ENCODE results near the gene MAPK8IP1. TPM values are rescaled to one million over a fixed set of nuclear protein-coding genes. Genes with fewer than 3 reads are reported as not detected.

Gene MAPK8IP1
- total RNA-seq, 4 donors from 2014 or later = 1.9 to 11.1 (median 2.6) TPM

DNA sequence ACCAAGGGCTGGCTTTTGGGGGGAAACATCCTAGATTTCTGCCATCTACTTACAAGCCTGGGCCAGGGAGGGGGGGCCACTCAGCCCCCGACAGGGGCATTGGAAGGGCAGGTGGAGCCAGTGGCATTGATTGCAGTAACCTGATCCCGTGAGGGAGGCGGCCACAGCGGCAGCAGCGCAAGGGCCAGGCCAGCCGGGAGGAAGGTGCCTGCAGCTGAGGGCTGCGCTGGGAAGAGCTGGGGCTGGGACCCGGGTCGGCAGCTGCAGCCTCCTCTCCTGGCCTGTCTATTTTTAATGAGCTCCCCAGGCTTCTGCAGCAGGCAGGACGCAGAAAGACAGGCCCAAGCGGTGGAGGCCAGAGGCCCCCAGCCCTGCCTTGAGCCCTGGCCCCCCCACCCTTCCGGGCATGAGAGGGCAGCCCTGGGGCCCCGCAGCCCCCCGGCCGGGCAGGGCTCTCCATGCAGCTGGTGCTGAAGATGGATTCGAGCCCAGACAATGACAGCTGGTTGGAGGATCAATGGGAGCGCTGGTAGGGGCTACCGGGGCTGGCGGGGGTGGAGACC, 11.1 kb downstream of the MAPK8IP1 start:
- intact Hi-C loops (cut with DNase I; ENCODE audit: low total_unique reads) (no loop called here), in situ Hi-C loops (cut with MboI; ENCODE audit: low pct_ligation_motif_present in 1 of 4, low pct_unique_long_range_greater_than_20kb in 1 of 4, low sequenced_read_pairs in 3 of 4) (no loop called here)
- H3K36me3 ChIP-seq = no peaks in the 10 kb centered on the region
- 29 to 100% methylated on average over 1 to 14 of the region's 19 CpGs for WGBS, 2 donors (ENCODE audit: low coverage in 1 of 2)
- DNase-seq = no peak
- H3K4me3 ChIP-seq = no peak overlapping the region
- no peak overlapping the region for H3K27ac ChIP-seq
- peaks cover 3 to 18% (median 15%) of the 10 kb centered on the region in 4 donors for H3K4me1 ChIP-seq
- no peak for TF ChIP-seq POLR2A (IDR thresholded peaks at IDR 0.05)
- no peak for TF ChIP-seq POLR2AphosphoS5 (IDR thresholded peaks at IDR 0.05)
- TF ChIP-seq EP300 (IDR thresholded peaks at IDR 0.05; ENCODE audit: low read depth) = no peak
- peaks cover 50% of the 10 kb centered on the region for H3K27me3 ChIP-seq
- no peaks in the 10 kb centered on the region for H3K9me3 ChIP-seq

DNA sequence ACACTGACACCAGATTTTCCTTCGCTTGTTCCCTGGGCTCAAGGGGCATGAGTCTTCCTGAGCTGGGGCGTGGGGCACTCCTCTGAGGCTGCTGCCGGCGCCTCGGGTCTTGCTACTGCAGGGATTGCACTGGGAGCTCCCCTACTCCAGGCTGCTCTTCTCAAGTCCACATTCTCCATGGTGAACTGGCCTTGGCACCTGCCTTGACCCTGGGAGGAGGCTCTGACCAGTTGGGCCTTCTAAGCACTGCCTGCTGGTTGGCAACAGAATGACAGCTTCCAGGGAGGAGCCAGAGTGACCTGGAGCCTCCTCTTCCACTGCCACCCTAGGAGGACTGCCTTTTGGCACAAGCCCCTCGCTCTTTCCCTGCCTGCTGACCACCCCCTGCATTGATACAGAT, 12.1 kb downstream of the MAPK8IP1 start:
- no peak for DNase-seq
- Histone ChIP-seq H3K27ac (no peak overlapping the region), H3K36me3 (no peaks in the 10 kb centered on the region), H3K9me3 (no peaks in the 10 kb centered on the region), H3K4me1 (peaks cover 3 to 18% (median 15%) of the 10 kb centered on the region in 4 donors), H3K27me3 (peaks cover 50% of the 10 kb centered on the region), H3K4me3 (no peak overlapping the region)
- WGBS, 2 donors (ENCODE audit: low coverage in 1 of 2) = 84% methylated on average over 6 of the region's 6 CpGs; no CpG with 5 or more reads in 1 of the 2 donors
- intact Hi-C loops (cut with DNase I; ENCODE audit: low total_unique reads) (no loop called here), in situ Hi-C loops (cut with MboI; ENCODE audit: low pct_ligation_motif_present in 1 of 4, low pct_unique_long_range_greater_than_20kb in 1 of 4, low sequenced_read_pairs in 3 of 4) (no loop called here)
- TF ChIP-seq, protein P1, sequence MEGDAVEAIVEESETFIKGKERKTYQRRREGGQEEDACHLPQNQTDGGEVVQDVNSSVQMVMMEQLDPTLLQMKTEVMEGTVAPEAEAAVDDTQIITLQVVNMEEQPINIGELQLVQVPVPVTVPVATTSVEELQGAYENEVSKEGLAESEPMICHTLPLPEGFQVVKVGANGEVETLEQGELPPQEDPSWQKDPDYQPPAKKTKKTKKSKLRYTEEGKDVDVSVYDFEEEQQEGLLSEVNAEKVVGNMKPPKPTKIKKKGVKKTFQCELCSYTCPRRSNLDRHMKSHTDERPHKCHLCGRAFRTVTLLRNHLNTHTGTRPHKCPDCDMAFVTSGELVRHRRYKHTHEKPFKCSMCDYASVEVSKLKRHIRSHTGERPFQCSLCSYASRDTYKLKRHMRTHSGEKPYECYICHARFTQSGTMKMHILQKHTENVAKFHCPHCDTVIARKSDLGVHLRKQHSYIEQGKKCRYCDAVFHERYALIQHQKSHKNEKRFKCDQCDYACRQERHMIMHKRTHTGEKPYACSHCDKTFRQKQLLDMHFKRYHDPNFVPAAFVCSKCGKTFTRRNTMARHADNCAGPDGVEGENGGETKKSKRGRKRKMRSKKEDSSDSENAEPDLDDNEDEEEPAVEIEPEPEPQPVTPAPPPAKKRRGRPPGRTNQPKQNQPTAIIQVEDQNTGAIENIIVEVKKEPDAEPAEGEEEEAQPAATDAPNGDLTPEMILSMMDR (IDR thresholded peaks at IDR 0.05) = no peak
- TF ChIP-seq POLR2A (IDR thresholded peaks at IDR 0.05) (no peak), POLR2AphosphoS5 (IDR thresholded peaks at IDR 0.05) (no peak), EP300 (IDR thresholded peaks at IDR 0.05; ENCODE audit: low read depth) (no peak)

DNA sequence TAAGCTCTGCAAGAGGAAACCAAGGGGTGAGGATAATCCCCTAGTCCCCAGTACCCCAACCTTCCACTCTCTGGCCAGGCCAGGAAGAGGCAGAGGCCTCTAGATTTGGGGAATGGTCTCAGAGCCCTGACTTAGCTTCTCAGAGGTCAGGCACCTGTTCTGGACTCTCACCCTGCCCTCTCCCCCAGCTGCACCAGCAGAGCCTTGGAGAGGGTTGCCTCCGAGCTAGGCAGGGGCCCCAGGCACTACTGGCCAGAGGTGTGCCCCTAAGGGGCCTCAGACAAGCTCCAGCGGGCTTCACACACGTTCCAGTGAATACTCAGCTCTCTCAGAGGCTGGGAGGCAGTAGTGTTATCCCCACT, 13.6 kb downstream of the MAPK8IP1 start:
- intact Hi-C loops (cut with DNase I; ENCODE audit: low total_unique reads) = no loop called here
- Histone ChIP-seq H3K9me3 (no peaks in the 10 kb centered on the region), H3K36me3 (no peaks in the 10 kb centered on the region), H3K4me1 (peaks cover 3 to 18% (median 15%) of the 10 kb centered on the region in 4 donors), H3K27me3 (peaks cover 50% of the 10 kb centered on the region), H3K4me3 (peak overlapping the region in 2 of 4 donors; percentile 47 to 58), H3K27ac (peak overlapping the region; percentile 8 to 54 (median 32))
- in situ Hi-C loops (cut with MboI; ENCODE audit: low pct_ligation_motif_present in 1 of 4, low pct_unique_long_range_greater_than_20kb in 1 of 4, low sequenced_read_pairs in 3 of 4) = no loop called here
- TF ChIP-seq EP300 (IDR thresholded peaks at IDR 0.05; ENCODE audit: low read depth) = no peak
- TF ChIP-seq POLR2A (IDR thresholded peaks at IDR 0.05) = no peak
- TF ChIP-seq, protein P1 (IDR thresholded peaks at IDR 0.05) = no peak
- no peak for TF ChIP-seq POLR2AphosphoS5 (IDR thresholded peaks at IDR 0.05)
- DNase-seq = no peak
- WGBS, 2 donors (ENCODE audit: low coverage in 1 of 2) = 16% methylated on average over 3 of the region's 3 CpGs; no CpG with 5 or more reads in 1 of the 2 donors

DNA sequence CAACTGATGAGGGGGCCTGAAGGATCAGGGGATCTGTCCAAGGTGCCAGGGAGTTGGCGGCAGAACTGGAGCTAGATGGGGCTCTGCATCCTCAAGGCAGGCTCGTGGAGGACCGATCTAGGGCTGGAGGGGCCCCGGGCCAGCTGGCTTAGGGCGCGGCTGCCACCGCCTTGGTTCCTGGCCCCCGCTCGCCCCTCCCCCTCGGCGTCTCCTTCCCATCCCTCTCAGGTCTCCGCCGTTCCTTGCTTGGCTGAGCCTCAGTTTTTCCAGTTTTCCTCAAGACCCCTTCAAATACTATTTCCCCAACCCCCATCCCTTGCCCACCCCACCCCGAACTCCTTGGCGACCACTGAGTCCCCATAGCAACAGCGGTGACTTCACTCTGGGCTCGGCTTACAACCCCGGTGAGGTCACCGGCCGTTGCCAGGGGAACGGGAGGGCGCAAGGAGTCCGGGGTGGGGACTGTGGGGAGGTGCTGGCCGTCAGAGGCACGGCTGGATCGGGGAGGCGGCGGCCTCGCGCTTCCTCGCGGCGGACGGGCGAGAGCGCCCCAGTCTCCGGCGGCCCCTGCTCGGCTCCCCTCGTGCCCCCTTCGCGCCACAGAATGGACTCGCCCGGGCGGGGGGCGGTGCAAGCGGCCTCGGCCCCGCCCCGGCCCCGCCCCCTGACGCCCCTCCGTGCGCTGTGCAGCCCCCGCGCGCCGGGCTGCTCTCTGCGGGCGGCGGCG, 14.2 kb downstream of the MAPK8IP1 start:
- TF ChIP-seq, protein P1 (IDR thresholded peaks at IDR 0.05) = no peak
- TF ChIP-seq EP300 (IDR thresholded peaks at IDR 0.05; ENCODE audit: low read depth) (no peak), POLR2A (IDR thresholded peaks at IDR 0.05) (no peak), POLR2AphosphoS5 (IDR thresholded peaks at IDR 0.05) (no peak)
- peaks cover 3 to 18% (median 15%) of the 10 kb centered on the region in 4 donors for H3K4me1 ChIP-seq
- no peaks in the 10 kb centered on the region for H3K36me3 ChIP-seq
- in situ Hi-C loops (cut with MboI; ENCODE audit: low pct_ligation_motif_present in 1 of 4, low pct_unique_long_range_greater_than_20kb in 1 of 4, low sequenced_read_pairs in 3 of 4) = no loop called here
- DNase-seq = peak; percentile 75
- H3K4me3 ChIP-seq = peak overlapping the region; percentile 38 to 58 (median 46)
- intact Hi-C loops (cut with DNase I; ENCODE audit: low total_unique reads) = no loop called here
- 0 to 2% methylated on average over 4 to 18 of the region's 62 CpGs for WGBS, 2 donors (ENCODE audit: low coverage in 1 of 2)
- peak overlapping the region; percentile 8 to 54 (median 46) for H3K27ac ChIP-seq
- H3K9me3 ChIP-seq = no peaks in the 10 kb centered on the region
- H3K27me3 ChIP-seq = peaks cover 50% of the 10 kb centered on the region

Data from transverse colon (tissue), 4 donors.